DND-41 (cell line): ENCODE data around the gene CDR2.

Experiments
- ATAC-seq: fragments of 200-7000 bp; cut with Tn5 transposase; 3 replicates; pipeline ENCODE4 v1.9.1; 2021; ENCODE audit warnings: low read depth; ENCODE audit not compliant: insufficient read depth
- DNase-seq: peaks from one replicate; pipeline ENCODE4 v3.0.0-alpha.2; 2020
- H2AFZ ChIP-seq: 2 replicates; pipeline ENCODE4 v1.6.0; 2012; ENCODE audit warnings: low read depth, low read length
- H3K27ac ChIP-seq: 2 replicates; pipeline ENCODE4 v1.5.1; 2012; ENCODE audit warnings: low read length, inconsistent platforms
- H3K27me3 ChIP-seq: fragments of 200-600 bp; sonication (generic); 2 replicates; pipeline ENCODE4 v1.6.0; 2012; ENCODE audit warnings: low read length, mild to moderate bottlenecking, inconsistent platforms; ENCODE audit not compliant: insufficient read depth, poor library complexity
- H3K36me3 ChIP-seq: 2 replicates; pipeline ENCODE4 v1.5.1; 2012; ENCODE audit warnings: low read length, inconsistent platforms; ENCODE audit not compliant: insufficient read depth
- H3K4me1 ChIP-seq: 2 replicates; pipeline ENCODE4 v1.5.1; 2012; ENCODE audit warnings: mild to moderate bottlenecking, low read length; ENCODE audit not compliant: insufficient read depth
- H3K4me2 ChIP-seq: 2 replicates; pipeline ENCODE4 v1.6.0; 2012; ENCODE audit warnings: mild to moderate bottlenecking, moderate library complexity, low read length, inconsistent platforms; ENCODE audit not compliant: insufficient read depth
- H3K4me3 ChIP-seq, 2 experiments: fragments of 200-600 bp in 1 of 2; shearing (Covaris generic) in 1 of 2; 2 replicates each; pipeline ENCODE4 v1.5.1; 2012 to 2016; ENCODE audit warnings: inconsistent platforms in 2 of 2, low read length in 2 of 2, mild to moderate bottlenecking in 2 of 2, low read depth in 1 of 2, moderate library complexity in 1 of 2
- H3K79me2 ChIP-seq: 2 replicates; pipeline ENCODE4 v1.6.0; 2012; ENCODE audit warnings: low read length, inconsistent platforms; ENCODE audit not compliant: insufficient read depth
- H3K9ac ChIP-seq: 2 replicates; pipeline ENCODE4 v1.6.0; 2012; ENCODE audit warnings: low read depth, mild to moderate bottlenecking, inconsistent platforms, low read length, moderate library complexity
- H3K9me3 ChIP-seq: 2 replicates; pipeline ENCODE4 v1.5.1; 2012; ENCODE audit warnings: low read length, moderate library complexity, mild to moderate bottlenecking, inconsistent platforms; ENCODE audit not compliant: insufficient read depth, severe bottlenecking
- H4K20me1 ChIP-seq: 2 replicates; pipeline ENCODE4 v1.6.0; 2012; ENCODE audit warnings: low read length; ENCODE audit not compliant: insufficient read depth
- EZH2 ChIP-seq: IDR thresholded peaks from 3 replicates; pipeline ENCODE4 v1.6.1; 2012; ENCODE audit warnings: borderline replicate concordance, low read depth, mild to moderate bottlenecking, moderate library complexity, low read length, inconsistent platforms; ENCODE audit not compliant: severe bottlenecking
- TF ChIP-seq, protein P1 (sequence below): IDR thresholded peaks from 2 replicates; pipeline ENCODE4 v1.5.1; 2012; ENCODE audit warnings: borderline replicate concordance, low read length, moderate library complexity, mild to moderate bottlenecking; ENCODE audit not compliant: poor library complexity, severe bottlenecking; ENCODE audit errors: extremely low read depth

The CDR2 gene

DNA sequence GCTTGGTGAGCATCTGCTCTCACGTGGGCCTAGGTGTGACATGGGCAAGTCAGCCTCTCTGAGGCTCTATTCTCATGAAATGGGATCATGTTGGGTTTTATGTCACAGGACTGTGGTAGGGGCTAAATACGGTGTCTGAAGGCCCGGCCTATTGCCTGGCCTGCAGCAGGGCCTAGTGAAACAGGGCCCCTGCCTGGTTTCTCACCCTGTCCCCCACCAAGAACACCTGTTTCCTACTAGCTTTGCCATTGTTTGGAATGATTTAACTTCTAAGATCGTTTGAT lies 48.1 kb downstream of the CDR2 start:
- H2AFZ ChIP-seq, result no peak overlapping the region
- no peak overlapping the region for H3K9ac ChIP-seq
- no peaks in the 10 kb centered on the region for H3K4me1 ChIP-seq
- DNase-seq (no peak), ATAC-seq (no peak)
- no peak overlapping the region for H3K27ac ChIP-seq
- no peak overlapping the region for H3K4me2 ChIP-seq
- peaks cover 48% of the 10 kb centered on the region for H4K20me1 ChIP-seq
- H3K79me2 ChIP-seq, result peaks cover 11% of the 10 kb centered on the region; the same call in 1 of the 2 replicates
- H3K9me3 ChIP-seq, result no peaks in the 10 kb centered on the region
- no peak overlapping the region for H3K4me3 ChIP-seq
- H3K36me3 ChIP-seq, result peaks cover 99% of the 10 kb centered on the region
- no peaks in the 10 kb centered on the region for H3K27me3 ChIP-seq
- TF ChIP-seq, protein P1, sequence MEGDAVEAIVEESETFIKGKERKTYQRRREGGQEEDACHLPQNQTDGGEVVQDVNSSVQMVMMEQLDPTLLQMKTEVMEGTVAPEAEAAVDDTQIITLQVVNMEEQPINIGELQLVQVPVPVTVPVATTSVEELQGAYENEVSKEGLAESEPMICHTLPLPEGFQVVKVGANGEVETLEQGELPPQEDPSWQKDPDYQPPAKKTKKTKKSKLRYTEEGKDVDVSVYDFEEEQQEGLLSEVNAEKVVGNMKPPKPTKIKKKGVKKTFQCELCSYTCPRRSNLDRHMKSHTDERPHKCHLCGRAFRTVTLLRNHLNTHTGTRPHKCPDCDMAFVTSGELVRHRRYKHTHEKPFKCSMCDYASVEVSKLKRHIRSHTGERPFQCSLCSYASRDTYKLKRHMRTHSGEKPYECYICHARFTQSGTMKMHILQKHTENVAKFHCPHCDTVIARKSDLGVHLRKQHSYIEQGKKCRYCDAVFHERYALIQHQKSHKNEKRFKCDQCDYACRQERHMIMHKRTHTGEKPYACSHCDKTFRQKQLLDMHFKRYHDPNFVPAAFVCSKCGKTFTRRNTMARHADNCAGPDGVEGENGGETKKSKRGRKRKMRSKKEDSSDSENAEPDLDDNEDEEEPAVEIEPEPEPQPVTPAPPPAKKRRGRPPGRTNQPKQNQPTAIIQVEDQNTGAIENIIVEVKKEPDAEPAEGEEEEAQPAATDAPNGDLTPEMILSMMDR, result no peak
- no peak for TF ChIP-seq EZH2

DNA sequence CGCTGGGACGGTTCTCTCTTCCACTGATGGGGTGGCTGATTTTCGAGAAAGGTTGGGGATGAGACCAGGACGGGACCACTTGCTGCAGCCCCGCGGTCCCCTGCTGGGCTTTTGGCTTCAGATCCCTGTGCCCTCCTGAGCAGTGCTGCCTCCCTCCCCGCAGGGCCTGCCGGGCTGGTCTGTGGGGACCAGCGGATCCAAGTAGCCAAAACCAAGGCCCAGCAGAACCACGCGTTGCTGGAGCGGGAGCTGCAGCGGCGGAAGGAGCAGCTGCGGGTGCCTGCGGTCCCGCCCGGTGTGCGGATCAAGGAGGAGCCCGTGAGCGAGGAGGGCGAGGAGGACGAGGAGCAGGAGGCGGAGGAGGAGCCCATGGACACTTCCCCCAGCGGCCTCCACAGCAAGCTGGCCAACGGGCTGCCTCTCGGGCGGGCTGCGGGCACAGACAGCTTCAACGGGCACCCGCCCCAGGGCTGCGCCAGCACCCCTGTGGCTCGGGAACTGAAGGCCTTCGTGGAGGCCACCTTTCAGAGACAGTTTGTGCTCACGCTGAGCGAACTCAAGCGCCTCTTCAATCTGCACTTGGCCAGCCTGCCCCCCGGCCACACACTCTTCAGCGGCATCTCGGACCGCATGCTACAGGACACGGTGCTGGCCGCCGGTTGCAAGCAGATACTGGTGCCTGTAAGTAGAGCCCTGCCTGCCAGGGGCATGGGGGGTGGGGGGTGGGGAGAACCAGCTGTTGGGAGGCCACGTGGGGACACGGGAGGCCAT lies 48.6 kb downstream of the CDR2 start:
- H3K9me3 ChIP-seq, result no peaks in the 10 kb centered on the region
- no peak overlapping the region for H3K4me2 ChIP-seq
- no peaks in the 10 kb centered on the region for H3K27me3 ChIP-seq
- TF ChIP-seq, protein P1, result no peak
- TF ChIP-seq EZH2, result no peak
- no peak overlapping the region for H3K9ac ChIP-seq
- H3K4me3 ChIP-seq, result no peak overlapping the region
- H3K4me1 ChIP-seq, result no peaks in the 10 kb centered on the region
- DNase-seq (peak; percentile 1), ATAC-seq (no peak)
- H3K36me3 ChIP-seq, result peaks cover 99% of the 10 kb centered on the region
- H3K27ac ChIP-seq, result no peak overlapping the region
- H2AFZ ChIP-seq, result no peak overlapping the region
- H4K20me1 ChIP-seq, result peaks cover 49% of the 10 kb centered on the region
- H3K79me2 ChIP-seq, result peaks cover 11% of the 10 kb centered on the region; the same call in 1 of the 2 replicates

DNA sequence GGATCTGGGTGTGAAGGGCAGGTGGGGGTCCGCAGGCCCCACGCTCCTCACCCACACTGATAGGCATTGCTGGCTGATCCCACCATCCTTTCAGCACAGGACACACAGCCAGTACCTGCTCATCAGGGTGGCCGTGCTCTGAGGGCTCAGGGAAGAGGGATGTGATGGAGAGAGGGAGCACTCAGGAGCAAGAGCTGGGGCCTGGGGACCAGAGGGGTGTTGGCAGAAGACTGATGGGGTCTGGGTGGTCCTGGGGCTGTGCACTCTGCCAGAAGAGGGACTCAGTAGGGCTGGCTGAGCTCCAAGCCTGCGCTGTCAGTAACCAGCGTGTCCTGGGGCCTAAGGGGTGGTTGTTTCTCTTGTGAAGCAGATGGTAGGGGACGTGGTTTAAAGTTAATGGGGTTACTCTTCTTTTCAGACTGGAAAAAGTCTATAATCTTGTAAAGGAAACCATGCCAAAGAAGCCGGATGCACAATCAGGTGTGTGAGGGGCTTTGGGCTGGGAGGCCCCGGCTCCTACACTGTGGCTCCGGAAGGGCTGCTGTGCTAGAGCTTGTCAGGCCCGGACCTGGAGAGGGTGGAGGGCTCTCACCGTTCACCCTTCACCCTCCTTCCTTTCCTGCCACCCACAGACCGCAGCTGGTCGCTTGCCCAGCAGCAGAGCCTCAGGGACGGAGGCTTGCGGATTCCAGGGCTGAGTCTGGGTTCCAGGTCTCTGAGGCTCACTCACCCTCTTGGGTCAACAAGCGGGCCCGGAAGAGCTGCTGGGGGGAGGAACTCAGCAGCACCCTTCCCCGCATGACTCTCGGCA lies 49.4 kb downstream of the CDR2 start:
- ATAC-seq, result no peak
- no peak overlapping the region for H3K9ac ChIP-seq
- H3K79me2 ChIP-seq, result peaks cover 11% of the 10 kb centered on the region; the same call in 1 of the 2 replicates
- no peaks in the 10 kb centered on the region for H3K27me3 ChIP-seq
- no peak overlapping the region for H3K4me3 ChIP-seq
- H3K4me2 ChIP-seq, result no peak overlapping the region
- no peak for DNase-seq
- H4K20me1 ChIP-seq, result peaks cover 46% of the 10 kb centered on the region
- TF ChIP-seq EZH2, result no peak
- TF ChIP-seq, protein P1, result no peak
- H3K27ac ChIP-seq, result no peak overlapping the region
- H3K4me1 ChIP-seq, result no peaks in the 10 kb centered on the region
- H2AFZ ChIP-seq, result no peak overlapping the region
- peaks cover 99% of the 10 kb centered on the region for H3K36me3 ChIP-seq
- no peaks in the 10 kb centered on the region for H3K9me3 ChIP-seq
